ENCODE measurements around the gene GOLGA6L2. TPM values are rescaled to one million over a fixed set of nuclear protein-coding genes. Genes with fewer than 3 reads are reported as not detected.

GOLGA6L2 gene
- polyA plus RNA-seq, 3 donors = not detected

DNA sequence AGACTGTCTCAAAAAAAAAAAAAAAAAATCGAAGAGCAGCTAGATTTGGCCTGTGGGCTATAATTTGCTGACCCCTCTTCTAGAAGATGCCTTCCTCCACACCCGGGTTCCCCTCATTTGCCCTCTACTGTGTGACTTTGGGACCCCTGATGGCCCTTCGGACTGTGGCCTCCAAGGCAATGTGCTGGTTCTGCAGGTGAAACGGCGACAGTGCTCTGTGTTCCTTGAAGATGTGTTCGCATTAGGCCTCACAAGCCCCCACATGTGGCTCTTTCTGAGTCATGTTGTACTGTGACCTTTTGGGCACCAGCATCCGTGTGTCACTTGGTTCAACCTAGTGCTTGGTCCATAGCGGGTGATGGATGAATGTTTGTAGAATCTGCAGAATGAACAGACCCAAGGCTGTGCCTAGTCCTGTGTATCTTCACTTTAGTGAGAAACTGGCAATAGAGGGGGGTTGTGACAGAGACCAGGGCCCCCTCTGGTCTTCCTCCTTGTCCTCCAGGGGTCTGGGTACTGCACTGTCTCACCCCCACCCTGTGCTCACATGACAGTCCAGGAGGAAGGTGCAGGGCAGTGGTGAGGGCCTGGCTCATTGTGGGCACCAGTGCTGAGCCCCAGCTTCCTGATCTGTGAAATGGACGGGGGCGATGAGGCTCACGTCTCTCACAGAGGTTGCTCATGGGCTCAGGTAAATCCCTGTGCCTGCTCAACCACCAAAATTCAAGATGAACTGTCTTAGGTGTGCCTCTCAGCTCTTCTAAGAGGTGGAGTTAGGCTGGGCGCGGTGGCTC lies 22.7 kb downstream of the GOLGA6L2 start:
- no peak overlapping the region for H3K4me3 Mint-ChIP-seq

DNA sequence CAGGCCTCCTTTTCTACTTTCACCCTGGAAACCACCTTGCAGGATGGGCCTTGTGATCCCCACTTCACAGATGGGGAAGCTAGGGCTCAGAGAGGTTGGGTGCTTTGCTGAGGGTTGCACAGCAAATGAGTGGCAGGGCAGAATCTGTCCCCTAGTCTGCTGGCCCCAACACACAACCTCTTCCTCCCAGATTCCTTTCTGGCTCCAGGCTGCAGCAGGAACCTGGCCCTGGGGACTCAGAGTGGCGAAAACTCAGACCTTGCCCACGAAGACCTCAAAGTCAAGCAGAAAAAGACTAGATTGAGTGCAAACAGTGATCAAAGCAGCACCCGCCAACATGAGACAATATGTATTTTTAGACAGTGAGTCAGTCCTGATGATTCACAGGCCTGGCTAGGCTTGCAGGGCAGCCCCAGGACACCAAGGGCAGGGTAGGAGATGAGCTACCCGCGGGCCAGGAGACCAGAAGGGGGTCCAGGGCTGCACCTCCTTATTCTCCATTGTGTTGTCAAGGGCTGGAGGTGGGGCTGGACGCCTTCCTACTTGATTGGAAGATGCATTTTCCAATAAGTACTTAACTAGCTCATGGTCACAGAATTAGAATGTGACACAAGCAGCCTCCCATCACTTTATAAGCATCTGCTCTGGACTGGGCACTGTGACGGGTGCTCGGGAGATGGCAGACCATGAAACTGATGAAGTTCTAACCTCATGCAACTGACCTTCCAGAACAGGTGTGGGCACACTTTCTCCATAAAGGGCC lies 23.9 kb downstream of the GOLGA6L2 start:
- Mint-ChIP-seq H3K36me3 (no peaks in the 10 kb centered on the region), H3K4me3 (no peak overlapping the region), H3K9me3 (peaks cover 0 to 10% (median 0%) of the 10 kb centered on the region in 7 donors), H3K27ac (no peak overlapping the region), H3K4me1 (no peaks in the 10 kb centered on the region), H3K27me3 (ENCODE audit: low read depth in 3 of 3) (peaks cover 0 to 2% (median 2%) of the 10 kb centered on the region in 3 donors)
- Histone ChIP-seq H3K27me3 (ENCODE audit: control insufficient read depth in 2 of 2, insufficient read depth in 2 of 2, low read length in 2 of 2) (no peaks in the 10 kb centered on the region), H3K4me2 (replicated peaks; ENCODE audit: extremely low read depth, low read length, poor library complexity, severe bottlenecking) (no peak overlapping the region), H3K36me3 (replicated peaks in 1 of 2; ENCODE audit: control insufficient read depth in 1 of 2, insufficient read depth in 2 of 2, low read length in 2 of 2) (no peaks in the 10 kb centered on the region), H3K4me1 (ENCODE audit: control insufficient read depth in 1 of 2, insufficient read depth in 2 of 2, low read length in 2 of 2) (no peaks in the 10 kb centered on the region), H4K20me1 (ENCODE audit: insufficient read depth, low read length) (no peaks in the 10 kb centered on the region), H3K79me2 (ENCODE audit: insufficient read depth, low read length) (no peaks in the 10 kb centered on the region), H3K27ac (ENCODE audit: low read depth in 1 of 2, low read length in 2 of 2) (no peak overlapping the region), H2AFZ (ENCODE audit: insufficient read depth, low read depth, low read length, poor library complexity, severe bottlenecking) (no peak overlapping the region), H3K9me3 (replicated peaks in 1 of 2; ENCODE audit: control insufficient read depth in 1 of 2, insufficient read depth in 1 of 2, low read length in 2 of 2) (no peaks in the 10 kb centered on the region), H3K9ac (ENCODE audit: insufficient read depth, low read length, poor library complexity, severe bottlenecking) (no peak overlapping the region), H3K4me3 (replicated peaks in 1 of 3; ENCODE audit: low read depth in 2 of 3, low read length in 3 of 3) (no peak overlapping the region)
- WGBS (ENCODE audit: insufficient coverage) = 87% methylated on average over 3 of the region's 8 CpGs
- TF ChIP-seq, protein P1, sequence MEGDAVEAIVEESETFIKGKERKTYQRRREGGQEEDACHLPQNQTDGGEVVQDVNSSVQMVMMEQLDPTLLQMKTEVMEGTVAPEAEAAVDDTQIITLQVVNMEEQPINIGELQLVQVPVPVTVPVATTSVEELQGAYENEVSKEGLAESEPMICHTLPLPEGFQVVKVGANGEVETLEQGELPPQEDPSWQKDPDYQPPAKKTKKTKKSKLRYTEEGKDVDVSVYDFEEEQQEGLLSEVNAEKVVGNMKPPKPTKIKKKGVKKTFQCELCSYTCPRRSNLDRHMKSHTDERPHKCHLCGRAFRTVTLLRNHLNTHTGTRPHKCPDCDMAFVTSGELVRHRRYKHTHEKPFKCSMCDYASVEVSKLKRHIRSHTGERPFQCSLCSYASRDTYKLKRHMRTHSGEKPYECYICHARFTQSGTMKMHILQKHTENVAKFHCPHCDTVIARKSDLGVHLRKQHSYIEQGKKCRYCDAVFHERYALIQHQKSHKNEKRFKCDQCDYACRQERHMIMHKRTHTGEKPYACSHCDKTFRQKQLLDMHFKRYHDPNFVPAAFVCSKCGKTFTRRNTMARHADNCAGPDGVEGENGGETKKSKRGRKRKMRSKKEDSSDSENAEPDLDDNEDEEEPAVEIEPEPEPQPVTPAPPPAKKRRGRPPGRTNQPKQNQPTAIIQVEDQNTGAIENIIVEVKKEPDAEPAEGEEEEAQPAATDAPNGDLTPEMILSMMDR (IDR thresholded peaks at IDR 0.05) = no peak
- no peak for DNase-seq
- intact Hi-C loops (cut with micrococcal nuclease) = no loop called here

More for the DNA sequence above, 22.7 kb downstream of the GOLGA6L2 start:
- H3K9me3 Mint-ChIP-seq = peaks cover 0 to 10% (median 0%) of the 10 kb centered on the region in 7 donors
- intact Hi-C loops (cut with micrococcal nuclease) = no loop called here
- DNase-seq = no peak
- H3K79me2 ChIP-seq (ENCODE audit: insufficient read depth, low read length) = no peaks in the 10 kb centered on the region
- H3K4me2 ChIP-seq (replicated peaks; ENCODE audit: extremely low read depth, low read length, poor library complexity, severe bottlenecking) = no peak overlapping the region
- H2AFZ ChIP-seq (ENCODE audit: insufficient read depth, low read depth, low read length, poor library complexity, severe bottlenecking) = no peak overlapping the region
- no peaks in the 10 kb centered on the region for H3K4me1 ChIP-seq (ENCODE audit: control insufficient read depth in 1 of 2, insufficient read depth in 2 of 2, low read length in 2 of 2)
- no peaks in the 10 kb centered on the region for H3K4me1 Mint-ChIP-seq
- no peaks in the 10 kb centered on the region for H3K9me3 ChIP-seq (replicated peaks in 1 of 2; ENCODE audit: control insufficient read depth in 1 of 2, insufficient read depth in 1 of 2, low read length in 2 of 2)
- H3K36me3 Mint-ChIP-seq = no peaks in the 10 kb centered on the region
- WGBS (ENCODE audit: insufficient coverage) = 98% methylated on average over 8 of the region's 13 CpGs
- H3K27me3 Mint-ChIP-seq (ENCODE audit: low read depth in 3 of 3) = peaks cover 0 to 2% (median 1%) of the 10 kb centered on the region in 3 donors
- H4K20me1 ChIP-seq (ENCODE audit: insufficient read depth, low read length) = no peaks in the 10 kb centered on the region
- H3K4me3 ChIP-seq (replicated peaks in 1 of 3; ENCODE audit: low read depth in 2 of 3, low read length in 3 of 3) = no peak overlapping the region
- H3K27ac ChIP-seq (ENCODE audit: low read depth in 1 of 2, low read length in 2 of 2) = no peak overlapping the region
- TF ChIP-seq, protein P1 (IDR thresholded peaks at IDR 0.05) = no peak
- H3K9ac ChIP-seq (ENCODE audit: insufficient read depth, low read length, poor library complexity, severe bottlenecking) = no peak overlapping the region
- H3K36me3 ChIP-seq (replicated peaks in 1 of 2; ENCODE audit: control insufficient read depth in 1 of 2, insufficient read depth in 2 of 2, low read length in 2 of 2) = no peaks in the 10 kb centered on the region
- no peaks in the 10 kb centered on the region for H3K27me3 ChIP-seq (ENCODE audit: control insufficient read depth in 2 of 2, insufficient read depth in 2 of 2, low read length in 2 of 2)
- H3K27ac Mint-ChIP-seq = no peak overlapping the region

Data from CD14-positive monocyte (primary cell).